ENCODE measurements around the gene PRDM12.

The PRDM12 gene

DNA sequence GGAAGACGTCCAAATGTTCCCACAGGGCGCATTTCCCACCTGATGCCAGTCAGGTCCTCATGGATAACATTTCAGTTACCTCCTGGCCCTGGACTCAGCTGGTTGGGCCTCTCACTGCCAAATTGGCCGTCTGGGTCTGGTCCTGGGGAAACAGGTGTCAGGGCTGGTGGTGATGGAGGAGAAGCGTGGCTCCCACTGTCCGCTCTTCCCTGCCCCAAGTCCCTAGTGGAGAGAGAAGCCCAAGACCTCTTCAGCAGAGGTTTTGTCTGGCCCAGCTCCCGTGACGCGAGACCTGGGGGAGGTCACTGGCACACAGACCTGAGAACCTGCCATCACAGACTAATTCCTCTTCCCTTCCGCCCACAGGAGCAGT, 27.8 kb upstream of the PRDM12 start:
- peaks cover 40 to 44% of the 10 kb centered on the region in 2 donors for H3K36me3 ChIP-seq (ENCODE audit: control insufficient read depth in 2 of 2, insufficient read depth in 2 of 2, low read length in 2 of 2)
- H3K4me3 ChIP-seq (ENCODE audit: low read length in 2 of 2) = no peak overlapping the region
- H3K9ac ChIP-seq (ENCODE audit: low read length in 2 of 2) = no peak overlapping the region
- no peaks in the 10 kb centered on the region for H3K27me3 ChIP-seq (ENCODE audit: control insufficient read depth in 1 of 2, insufficient read depth in 2 of 2, low read length in 2 of 2)
- no peaks in the 10 kb centered on the region for H3K9me3 ChIP-seq (ENCODE audit: control insufficient read depth in 2 of 2, low read length in 2 of 2)
- H3K27ac ChIP-seq (ENCODE audit: low read length) = no peak overlapping the region
- no peaks in the 10 kb centered on the region for H3K4me1 ChIP-seq (ENCODE audit: control insufficient read depth, insufficient read depth, low read length)

DNA sequence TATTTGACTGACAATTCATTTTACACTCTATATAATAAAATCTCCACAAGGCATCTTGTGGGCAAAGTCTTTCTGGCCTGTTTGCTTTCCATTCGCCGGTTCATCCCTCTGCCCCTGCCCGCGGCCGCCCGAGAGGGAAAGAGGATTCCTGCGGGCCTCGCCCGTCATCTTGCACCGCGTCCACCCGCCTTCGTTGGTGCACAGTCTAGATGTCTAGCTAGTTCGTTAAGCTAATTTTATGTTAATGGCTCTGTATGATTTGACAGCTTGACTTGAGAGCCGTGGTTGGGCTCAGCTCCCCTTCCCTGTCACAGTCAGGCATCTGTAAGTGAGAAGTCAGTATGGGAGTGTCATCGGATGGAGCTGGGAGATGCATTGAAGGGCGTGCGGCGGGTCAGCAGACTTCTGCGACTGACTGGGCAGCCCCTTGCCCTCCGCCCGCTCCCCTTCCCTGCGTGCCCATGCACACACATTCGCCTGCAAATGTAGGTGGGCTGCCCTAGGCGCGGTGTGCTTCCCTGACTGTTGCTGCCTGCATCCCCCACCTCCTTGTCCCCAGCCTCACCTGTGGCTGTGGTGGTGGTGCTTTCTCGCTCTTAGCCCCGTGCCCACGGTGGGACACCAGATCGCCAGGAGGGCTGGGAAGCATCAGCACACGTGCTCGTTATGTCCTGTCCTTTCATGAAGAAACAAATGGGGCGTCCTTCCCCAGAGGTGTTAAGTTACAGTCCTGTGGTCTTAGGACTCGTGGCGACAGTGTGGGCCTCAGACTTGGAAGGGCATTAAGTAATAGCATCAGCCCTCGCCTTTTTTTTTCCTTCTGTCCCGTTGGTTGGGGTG, 25.9 kb upstream of the PRDM12 start:
- Histone ChIP-seq H3K4me1 (ENCODE audit: control insufficient read depth, insufficient read depth, low read length) (no peaks in the 10 kb centered on the region), H3K9ac (ENCODE audit: low read length in 2 of 2) (no peak overlapping the region), H3K4me3 (ENCODE audit: low read length in 2 of 2) (no peak overlapping the region), H3K36me3 (ENCODE audit: control insufficient read depth in 2 of 2, insufficient read depth in 2 of 2, low read length in 2 of 2) (peaks cover 24 to 29% of the 10 kb centered on the region in 2 donors), H3K27me3 (ENCODE audit: control insufficient read depth in 1 of 2, insufficient read depth in 2 of 2, low read length in 2 of 2) (no peaks in the 10 kb centered on the region), H3K9me3 (ENCODE audit: control insufficient read depth in 2 of 2, low read length in 2 of 2) (no peaks in the 10 kb centered on the region), H3K27ac (ENCODE audit: low read length) (no peak overlapping the region)

DNA sequence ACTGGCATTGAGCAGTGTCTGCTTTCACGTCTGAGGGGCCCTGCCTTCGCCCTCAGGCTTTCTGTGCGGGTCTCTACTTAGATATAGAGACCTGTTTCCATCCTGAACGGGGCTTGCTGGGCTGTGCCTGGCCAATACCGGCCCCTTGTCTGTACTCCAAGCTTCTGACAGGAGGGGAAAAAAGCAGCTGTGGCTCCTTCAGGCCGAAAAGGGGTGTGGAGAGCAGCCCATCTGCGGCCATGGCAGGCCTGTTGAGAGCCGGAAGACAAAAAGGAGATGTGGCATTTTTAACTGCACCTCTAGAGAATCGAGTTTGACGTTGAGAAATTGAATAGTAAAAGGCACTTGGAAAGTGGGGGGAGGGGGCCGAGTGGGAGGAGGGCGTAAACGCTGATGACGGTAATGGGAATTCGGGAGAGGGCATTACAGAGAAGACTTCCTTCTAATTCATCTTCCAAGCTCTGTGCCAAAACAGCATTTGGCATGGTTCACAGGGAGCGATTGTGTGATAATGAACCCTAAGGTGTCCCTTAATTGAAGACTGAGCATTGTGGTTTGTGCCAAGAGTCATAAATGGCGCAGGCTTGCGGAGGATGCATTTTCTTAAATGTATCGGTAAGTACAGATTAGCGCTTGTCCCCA, 25.1 kb upstream of the PRDM12 start:
- no peak overlapping the region for H3K9ac ChIP-seq (ENCODE audit: low read length in 2 of 2)
- H3K36me3 ChIP-seq (ENCODE audit: control insufficient read depth in 2 of 2, insufficient read depth in 2 of 2, low read length in 2 of 2) = peaks cover 19 to 22% of the 10 kb centered on the region in 2 donors
- H3K4me1 ChIP-seq (ENCODE audit: control insufficient read depth, insufficient read depth, low read length) = no peaks in the 10 kb centered on the region
- H3K27ac ChIP-seq (ENCODE audit: low read length) = no peak overlapping the region
- no peaks in the 10 kb centered on the region for H3K27me3 ChIP-seq (ENCODE audit: control insufficient read depth in 1 of 2, insufficient read depth in 2 of 2, low read length in 2 of 2)
- H3K4me3 ChIP-seq (ENCODE audit: low read length in 2 of 2) = no peak overlapping the region
- no peaks in the 10 kb centered on the region for H3K9me3 ChIP-seq (ENCODE audit: control insufficient read depth in 2 of 2, low read length in 2 of 2)

DNA sequence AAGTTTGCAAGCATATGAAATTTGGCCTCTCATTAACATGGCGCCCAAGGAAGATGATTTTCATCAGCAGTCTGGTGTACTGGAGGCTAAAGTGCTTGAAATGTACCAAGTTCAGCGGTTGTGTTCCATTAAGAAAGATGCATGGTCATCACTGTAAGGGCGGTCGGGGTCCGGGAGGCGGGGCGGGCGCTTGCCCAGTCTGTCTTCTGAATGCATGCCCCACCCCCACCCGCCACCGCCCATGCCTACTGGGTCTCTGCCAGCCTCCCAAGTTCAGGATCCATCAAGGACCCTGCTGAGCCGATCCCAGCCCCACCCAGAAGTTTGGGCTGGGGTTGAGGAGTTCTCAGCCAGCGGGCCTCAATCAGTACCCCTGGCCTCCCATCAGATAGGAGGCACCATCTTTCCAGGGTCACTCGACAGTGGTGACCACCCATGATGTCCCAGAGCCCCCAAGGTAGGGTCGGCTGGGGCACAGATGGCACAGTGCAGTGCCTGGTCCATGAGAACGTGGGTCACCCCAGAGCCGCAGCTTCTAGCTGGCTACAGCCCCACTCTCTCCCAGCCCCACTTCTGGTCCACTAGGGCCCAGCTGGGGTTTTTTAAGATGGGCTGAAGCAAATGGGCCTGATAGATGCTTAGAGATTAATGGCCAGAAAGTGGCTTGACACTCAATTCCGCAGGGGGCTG, 24.4 kb upstream of the PRDM12 start:
- H3K9me3 ChIP-seq (ENCODE audit: control insufficient read depth in 2 of 2, low read length in 2 of 2) = no peaks in the 10 kb centered on the region
- H3K4me1 ChIP-seq (ENCODE audit: control insufficient read depth, insufficient read depth, low read length) = no peaks in the 10 kb centered on the region
- H3K36me3 ChIP-seq (ENCODE audit: control insufficient read depth in 2 of 2, insufficient read depth in 2 of 2, low read length in 2 of 2) = peaks cover 13 to 15% of the 10 kb centered on the region in 2 donors
- no peak overlapping the region for H3K4me3 ChIP-seq (ENCODE audit: low read length in 2 of 2)
- H3K27ac ChIP-seq (ENCODE audit: low read length) = no peak overlapping the region
- no peak overlapping the region for H3K9ac ChIP-seq (ENCODE audit: low read length in 2 of 2)
- no peaks in the 10 kb centered on the region for H3K27me3 ChIP-seq (ENCODE audit: control insufficient read depth in 1 of 2, insufficient read depth in 2 of 2, low read length in 2 of 2)

DNA sequence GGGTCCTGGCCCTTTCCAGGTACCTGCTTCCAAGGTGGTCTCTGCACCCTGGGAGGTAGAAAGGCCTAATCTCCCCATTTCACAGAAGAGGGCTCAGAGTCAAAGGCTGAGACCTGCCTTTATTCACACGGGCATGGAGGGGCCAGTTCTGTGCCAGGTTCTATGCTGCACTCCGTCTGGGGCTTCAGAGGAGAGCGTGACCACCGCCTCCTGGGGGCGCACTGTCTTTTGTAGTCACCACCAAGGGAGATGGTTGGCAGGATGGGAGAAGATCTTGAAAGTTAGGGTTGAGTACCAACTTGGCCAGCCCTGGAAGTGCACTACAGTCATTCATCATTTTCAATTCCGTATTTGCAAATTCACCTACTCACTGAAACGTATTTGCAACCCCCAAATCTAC, 23.7 kb upstream of the PRDM12 start:
- Histone ChIP-seq H3K27me3 (ENCODE audit: control insufficient read depth in 1 of 2, insufficient read depth in 2 of 2, low read length in 2 of 2) (no peaks in the 10 kb centered on the region), H3K9ac (ENCODE audit: low read length in 2 of 2) (no peak overlapping the region), H3K9me3 (ENCODE audit: control insufficient read depth in 2 of 2, low read length in 2 of 2) (no peaks in the 10 kb centered on the region), H3K4me3 (ENCODE audit: low read length in 2 of 2) (no peak overlapping the region), H3K27ac (ENCODE audit: low read length) (no peak overlapping the region), H3K4me1 (ENCODE audit: control insufficient read depth, insufficient read depth, low read length) (no peaks in the 10 kb centered on the region), H3K36me3 (ENCODE audit: control insufficient read depth in 2 of 2, insufficient read depth in 2 of 2, low read length in 2 of 2) (peaks cover 9 to 15% of the 10 kb centered on the region in 2 donors)

DNA sequence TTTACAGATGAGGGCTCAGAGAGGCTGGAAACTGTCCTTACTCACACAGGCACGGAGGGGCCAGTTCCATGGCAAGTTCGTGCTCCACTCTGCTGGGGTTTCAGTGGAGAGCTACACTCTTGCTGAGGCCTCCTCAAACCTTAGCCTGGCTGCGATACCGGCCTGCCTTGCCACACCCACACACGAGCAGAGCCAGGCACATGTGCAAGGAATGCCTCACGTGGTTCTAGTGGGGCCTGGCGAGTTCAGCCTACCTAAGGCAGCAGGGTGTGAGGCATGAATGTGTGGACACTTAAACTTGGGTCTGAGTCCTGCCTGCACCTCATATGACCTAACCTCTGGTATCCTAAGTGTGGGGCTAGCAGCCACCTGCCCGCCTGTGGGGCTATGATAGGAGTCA, 21.5 kb upstream of the PRDM12 start:
- H3K4me1 ChIP-seq (ENCODE audit: control insufficient read depth, insufficient read depth, low read length) = no peaks in the 10 kb centered on the region
- H3K27ac ChIP-seq (ENCODE audit: low read length) = no peak overlapping the region
- no peaks in the 10 kb centered on the region for H3K9me3 ChIP-seq (ENCODE audit: control insufficient read depth in 2 of 2, low read length in 2 of 2)
- H3K9ac ChIP-seq (ENCODE audit: low read length in 2 of 2) = no peak overlapping the region
- H3K27me3 ChIP-seq (ENCODE audit: control insufficient read depth in 1 of 2, insufficient read depth in 2 of 2, low read length in 2 of 2) = no peaks in the 10 kb centered on the region
- peaks cover 0 to 4% of the 10 kb centered on the region in 2 donors for H3K36me3 ChIP-seq (ENCODE audit: control insufficient read depth in 2 of 2, insufficient read depth in 2 of 2, low read length in 2 of 2)
- H3K4me3 ChIP-seq (ENCODE audit: low read length in 2 of 2) = no peak overlapping the region

DNA sequence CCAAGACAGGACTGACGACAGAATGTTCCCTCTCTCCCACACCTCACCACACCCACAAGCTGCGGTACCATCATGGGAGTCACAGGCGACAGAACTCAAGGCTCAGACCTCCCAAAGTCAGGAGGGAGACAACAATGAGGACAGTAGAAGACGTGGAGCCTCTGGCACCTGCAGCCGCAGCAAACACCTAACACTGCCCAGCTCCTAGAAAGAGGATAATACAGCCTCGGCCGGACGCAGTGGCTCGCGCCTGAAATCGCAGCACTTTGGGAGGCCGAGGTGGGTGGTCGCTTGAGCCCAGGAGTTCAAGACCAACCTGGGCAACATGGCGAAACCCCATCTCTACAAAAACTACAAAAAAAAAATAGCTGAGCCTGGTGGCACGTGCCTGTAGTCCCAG, 13.2 kb upstream of the PRDM12 start:
- no peak overlapping the region for H3K4me3 ChIP-seq (ENCODE audit: low read length in 2 of 2)
- H3K4me1 ChIP-seq (ENCODE audit: control insufficient read depth, insufficient read depth, low read length) = no peaks in the 10 kb centered on the region
- H3K27ac ChIP-seq (ENCODE audit: low read length) = no peak overlapping the region
- H3K9me3 ChIP-seq (ENCODE audit: control insufficient read depth in 2 of 2, low read length in 2 of 2) = no peaks in the 10 kb centered on the region
- H3K36me3 ChIP-seq (ENCODE audit: control insufficient read depth in 2 of 2, insufficient read depth in 2 of 2, low read length in 2 of 2) = no peaks in the 10 kb centered on the region
- H3K9ac ChIP-seq (ENCODE audit: low read length in 2 of 2) = no peak overlapping the region
- H3K27me3 ChIP-seq (ENCODE audit: control insufficient read depth in 1 of 2, insufficient read depth in 2 of 2, low read length in 2 of 2) = peaks cover 4 to 10% of the 10 kb centered on the region in 2 donors

DNA sequence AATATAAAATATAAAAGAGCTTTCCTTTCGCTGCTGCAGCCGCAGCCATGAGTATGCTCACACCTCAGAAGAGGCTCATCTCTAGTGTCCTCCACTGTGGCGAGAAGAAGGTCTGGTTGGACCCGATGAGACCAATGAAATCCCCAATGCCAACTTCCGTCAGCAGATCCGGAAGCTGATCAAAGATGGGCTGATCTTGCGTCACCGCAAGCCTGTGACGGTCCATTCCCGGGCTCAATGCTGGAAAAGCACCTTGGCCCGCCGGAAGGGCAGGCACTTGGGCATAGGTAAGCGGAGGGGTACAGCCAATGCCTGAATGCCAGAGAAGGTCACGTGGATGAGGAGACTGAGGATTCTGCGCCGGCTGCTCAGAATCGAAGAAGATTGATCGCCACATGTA, 12.6 kb upstream of the PRDM12 start:
- Histone ChIP-seq H3K4me3 (ENCODE audit: low read length in 2 of 2) (no peak overlapping the region), H3K27ac (ENCODE audit: low read length) (no peak overlapping the region), H3K9me3 (ENCODE audit: control insufficient read depth in 2 of 2, low read length in 2 of 2) (no peaks in the 10 kb centered on the region), H3K27me3 (ENCODE audit: control insufficient read depth in 1 of 2, insufficient read depth in 2 of 2, low read length in 2 of 2) (peaks cover 8 to 12% of the 10 kb centered on the region in 2 donors), H3K9ac (ENCODE audit: low read length in 2 of 2) (no peak overlapping the region), H3K36me3 (ENCODE audit: control insufficient read depth in 2 of 2, insufficient read depth in 2 of 2, low read length in 2 of 2) (no peaks in the 10 kb centered on the region), H3K4me1 (ENCODE audit: control insufficient read depth, insufficient read depth, low read length) (no peaks in the 10 kb centered on the region)

DNA sequence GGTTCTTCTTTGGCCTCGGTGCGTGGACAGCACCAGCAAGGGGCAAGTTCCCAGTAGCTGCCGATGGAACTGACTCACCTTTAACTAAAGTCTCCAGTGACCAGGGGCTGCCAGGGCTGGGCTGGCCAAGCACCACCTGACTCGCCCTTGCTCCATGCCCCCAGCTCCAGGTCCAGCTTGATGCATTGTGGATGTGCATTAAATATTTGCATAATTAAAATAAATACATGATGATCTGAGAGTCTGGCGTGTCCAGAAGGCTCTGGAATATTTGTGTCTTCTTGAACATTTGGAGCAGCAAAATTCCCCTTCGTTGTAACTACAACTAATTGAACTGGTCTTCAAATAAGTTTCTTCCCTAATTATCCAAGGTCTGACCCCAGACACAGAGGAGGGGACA, 9.5 kb upstream of the PRDM12 start:
- Histone ChIP-seq H3K9ac (ENCODE audit: low read length in 2 of 2) (no peak overlapping the region), H3K9me3 (ENCODE audit: control insufficient read depth in 2 of 2, low read length in 2 of 2) (no peaks in the 10 kb centered on the region), H3K4me1 (ENCODE audit: control insufficient read depth, insufficient read depth, low read length) (peaks cover 2% of the 10 kb centered on the region), H3K27me3 (ENCODE audit: control insufficient read depth in 1 of 2, insufficient read depth in 2 of 2, low read length in 2 of 2) (peaks cover 35 to 36% of the 10 kb centered on the region in 2 donors), H3K4me3 (ENCODE audit: low read length in 2 of 2) (no peak overlapping the region), H3K36me3 (ENCODE audit: control insufficient read depth in 2 of 2, insufficient read depth in 2 of 2, low read length in 2 of 2) (no peaks in the 10 kb centered on the region), H3K27ac (ENCODE audit: low read length) (no peak overlapping the region)

DNA sequence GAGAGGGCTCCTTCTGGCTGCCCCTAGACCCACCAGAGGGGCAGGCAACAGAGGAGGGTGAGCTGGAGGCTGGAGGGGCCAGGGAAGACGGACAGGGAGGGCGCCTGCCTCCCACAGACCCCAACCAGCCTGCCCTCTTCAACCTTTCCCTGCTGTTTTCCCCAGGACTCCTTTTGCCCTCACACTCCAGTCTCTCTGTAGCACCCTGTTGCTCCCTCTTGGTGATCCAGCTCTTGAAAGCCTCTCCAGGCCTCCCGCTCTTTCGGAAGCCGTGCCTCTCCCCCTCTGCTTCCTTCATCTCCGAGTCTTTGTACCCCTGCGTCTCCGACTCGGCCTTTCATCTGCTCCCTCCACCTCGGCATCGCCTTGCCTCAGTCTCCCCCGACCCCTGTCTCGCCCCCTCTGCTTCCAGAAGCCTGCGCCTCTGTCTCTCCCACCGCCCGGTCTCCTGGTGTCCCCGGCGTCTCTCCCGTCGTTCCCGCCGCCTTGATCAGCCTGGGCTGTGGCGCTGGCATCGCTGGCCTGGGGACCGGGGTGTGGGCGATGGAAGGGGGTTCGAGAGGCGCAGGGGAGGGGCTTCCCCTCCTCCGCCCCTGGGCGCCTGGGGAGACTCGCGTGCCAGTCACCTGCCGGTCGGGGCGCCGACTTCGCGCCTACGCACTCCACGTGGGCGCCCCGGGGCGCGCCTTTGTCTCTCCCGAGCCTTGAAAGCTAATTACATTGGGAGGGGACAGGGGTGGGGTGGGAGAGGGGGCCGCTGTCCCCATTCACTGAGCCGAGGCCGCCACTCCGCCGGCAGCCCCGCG, 5.3 kb upstream of the PRDM12 start:
- Histone ChIP-seq H3K27me3 (ENCODE audit: control insufficient read depth in 1 of 2, insufficient read depth in 2 of 2, low read length in 2 of 2) (peaks cover 59 to 75% of the 10 kb centered on the region in 2 donors), H3K27ac (ENCODE audit: low read length) (no peak overlapping the region), H3K36me3 (ENCODE audit: control insufficient read depth in 2 of 2, insufficient read depth in 2 of 2, low read length in 2 of 2) (no peaks in the 10 kb centered on the region), H3K9ac (ENCODE audit: low read length in 2 of 2) (no peak overlapping the region), H3K4me1 (ENCODE audit: control insufficient read depth, insufficient read depth, low read length) (peaks cover 36% of the 10 kb centered on the region), H3K4me3 (ENCODE audit: low read length in 2 of 2) (no peak overlapping the region), H3K9me3 (ENCODE audit: control insufficient read depth in 2 of 2, low read length in 2 of 2) (no peaks in the 10 kb centered on the region)

Measured in stomach smooth muscle (tissue), 2 donors.